ENCODE measurements around the gene FNIP2. TPM values are rescaled to one million over a fixed set of nuclear protein-coding genes. Genes with fewer than 3 reads are reported as not detected.
A peak's percentile ranks its signal among the peaks of the same experiment; 100 is the strongest.

Gene FNIP2
- total RNA-seq, 1 donor from 2014 or later, result 10.5 TPM

DNA sequence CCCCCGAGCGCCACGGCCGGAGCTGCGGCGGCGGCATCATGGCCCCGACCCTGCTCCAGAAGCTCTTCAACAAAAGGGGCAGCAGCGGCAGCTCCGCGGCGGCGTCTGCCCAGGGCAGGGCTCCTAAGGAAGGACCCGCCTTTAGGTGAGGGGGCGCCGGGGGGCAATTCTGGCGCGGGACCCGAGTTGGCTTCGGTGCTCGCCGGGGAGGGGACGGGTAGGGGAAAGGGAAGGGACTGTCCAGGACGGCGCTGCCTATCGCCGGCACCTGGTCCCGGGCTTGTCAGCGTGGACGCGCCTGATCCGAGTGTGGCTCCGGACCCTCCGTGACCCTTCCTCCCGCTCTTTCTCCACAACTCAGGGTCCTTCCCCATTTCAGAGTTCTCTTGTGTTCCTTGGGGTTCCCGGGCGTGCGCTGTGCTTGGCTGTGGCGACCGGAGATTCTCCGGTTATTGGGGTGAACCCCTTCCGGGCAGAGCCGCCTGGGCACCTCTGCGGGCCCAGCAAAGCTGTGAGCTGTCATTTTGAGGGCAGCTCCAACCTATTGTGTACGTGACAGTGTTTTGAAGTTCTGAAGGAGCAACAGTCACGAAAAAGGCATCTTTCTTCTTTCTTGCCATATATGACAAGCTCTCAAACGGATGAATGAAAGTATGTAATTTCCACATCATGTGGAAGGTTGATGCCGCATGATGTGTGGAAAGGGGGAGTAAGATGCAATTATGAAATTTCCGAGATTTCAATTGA is 522 bp downstream of the FNIP2 start:
- peak overlapping the region; percentile 100 for H3K4me3 Mint-ChIP-seq (ENCODE audit: low read depth)
- H3K4me1 Mint-ChIP-seq (ENCODE audit: low read depth), result peaks cover 43% of the 10 kb centered on the region
- DNase-seq (ENCODE audit: low spot score), result peak; percentile 40
- H3K27me3 Mint-ChIP-seq (ENCODE audit: low read depth), result peaks cover 8% of the 10 kb centered on the region
- H3K36me3 Mint-ChIP-seq (ENCODE audit: low read depth), result peaks cover 11% of the 10 kb centered on the region
- H3K9me3 Mint-ChIP-seq, result no peaks in the 10 kb centered on the region
- intact Hi-C loops (cut with micrococcal nuclease), result loop anchor here (1.0 to 2.0 kb wide), 4 partner anchors 39 to 97 kb away; partner anchors contain the start of genes ETFDH and PPID
- peak overlapping the region; percentile 96 for H3K27ac Mint-ChIP-seq

DNA sequence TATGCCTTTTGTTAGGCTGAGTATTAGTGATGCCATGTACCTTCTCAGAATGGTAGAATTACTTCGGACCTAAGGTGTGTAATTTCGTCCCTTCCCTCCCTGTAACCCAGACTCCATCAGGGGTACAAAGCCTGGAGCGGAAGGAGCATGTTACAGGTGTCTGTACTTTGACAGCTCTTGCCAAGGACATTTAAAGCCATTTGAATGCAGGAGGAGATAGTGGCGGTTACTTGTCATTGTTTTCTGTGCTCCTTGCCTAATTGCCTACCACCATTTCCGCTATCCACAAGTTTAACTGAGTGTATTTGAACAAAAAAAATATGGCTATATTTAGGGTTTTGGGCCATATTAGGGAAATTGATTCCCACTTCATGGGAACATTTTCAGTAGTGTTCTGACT is 1.8 kb downstream of the FNIP2 start:
- peaks cover 51% of the 10 kb centered on the region for H3K4me1 Mint-ChIP-seq (ENCODE audit: low read depth)
- intact Hi-C loops (cut with micrococcal nuclease), result loop anchor here (2.0 kb wide), 1 partner anchor 436 kb away; no protein-coding TSS in a partner anchor
- no peak for DNase-seq (ENCODE audit: low spot score)
- H3K36me3 Mint-ChIP-seq (ENCODE audit: low read depth), result peaks cover 16% of the 10 kb centered on the region
- peak overlapping the region; percentile 100 for H3K4me3 Mint-ChIP-seq (ENCODE audit: low read depth)
- peaks cover 6% of the 10 kb centered on the region for H3K27me3 Mint-ChIP-seq (ENCODE audit: low read depth)
- no peaks in the 10 kb centered on the region for H3K9me3 Mint-ChIP-seq
- H3K27ac Mint-ChIP-seq, result no peak overlapping the region

DNA sequence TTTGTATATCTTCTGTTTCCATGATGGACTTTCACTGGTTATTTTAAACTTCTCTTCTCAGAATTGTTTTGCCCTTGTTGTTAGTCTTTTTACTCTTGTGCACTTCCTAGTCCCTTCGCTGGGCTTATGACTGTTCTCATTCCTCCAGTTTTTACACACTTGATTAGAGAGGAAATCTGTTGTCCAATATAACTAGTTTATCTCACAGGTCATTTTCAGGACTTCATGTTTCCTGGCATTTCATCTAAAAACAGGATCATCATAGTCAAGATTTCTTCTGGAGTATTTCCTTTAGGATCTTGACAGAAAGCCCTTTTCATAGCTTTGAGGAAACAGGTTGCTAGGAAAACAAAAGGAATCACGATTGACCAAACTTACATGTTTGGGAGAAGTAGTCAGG is 3.0 kb downstream of the FNIP2 start:
- Mint-ChIP-seq H3K9me3 (no peaks in the 10 kb centered on the region), H3K27me3 (ENCODE audit: low read depth) (peaks cover 4% of the 10 kb centered on the region), H3K36me3 (ENCODE audit: low read depth) (peaks cover 16% of the 10 kb centered on the region), H3K4me3 (ENCODE audit: low read depth) (no peak overlapping the region), H3K4me1 (ENCODE audit: low read depth) (peaks cover 51% of the 10 kb centered on the region), H3K27ac (no peak overlapping the region)
- intact Hi-C loops (cut with micrococcal nuclease), result loop anchor here (2.0 kb wide), 1 partner anchor 435 kb away; no protein-coding TSS in a partner anchor
- no peak for DNase-seq (ENCODE audit: low spot score)

DNA sequence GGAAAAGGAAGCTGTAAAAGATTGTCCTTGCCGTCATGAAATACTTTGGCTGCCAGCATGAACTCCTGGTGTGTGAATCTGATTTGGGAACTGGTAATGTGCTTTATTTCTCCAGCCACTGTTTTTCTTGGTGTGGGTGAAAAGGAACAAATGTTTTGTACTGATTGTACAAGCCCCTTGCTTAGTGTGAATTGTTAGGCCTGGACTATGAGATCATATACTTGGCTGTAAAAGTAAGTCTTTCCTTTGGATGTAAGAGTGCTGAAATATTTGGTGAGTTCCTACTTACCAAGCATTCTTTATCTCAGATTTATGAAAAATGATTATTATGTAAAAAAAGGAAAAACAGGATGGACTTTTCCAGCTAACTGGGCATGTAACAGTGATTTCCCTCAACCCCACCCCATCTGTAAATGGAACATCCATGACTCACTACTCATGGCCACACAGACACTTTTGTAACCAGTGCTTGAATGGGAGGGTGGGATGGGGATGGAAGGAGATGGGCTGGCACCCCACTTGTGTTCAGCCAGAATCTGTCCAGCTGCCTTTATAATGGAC is 6.3 kb downstream of the FNIP2 start:
- H3K27me3 Mint-ChIP-seq (ENCODE audit: low read depth), result no peaks in the 10 kb centered on the region
- peaks cover 11% of the 10 kb centered on the region for H3K36me3 Mint-ChIP-seq (ENCODE audit: low read depth)
- H3K9me3 Mint-ChIP-seq, result no peaks in the 10 kb centered on the region
- no peak for DNase-seq (ENCODE audit: low spot score)
- H3K4me3 Mint-ChIP-seq (ENCODE audit: low read depth), result no peak overlapping the region
- no peak overlapping the region for H3K27ac Mint-ChIP-seq
- intact Hi-C loops (cut with micrococcal nuclease), result loop anchor here (2.0 kb wide), 1 partner anchor 76 kb away; no protein-coding TSS in a partner anchor
- H3K4me1 Mint-ChIP-seq (ENCODE audit: low read depth), result peaks cover 57% of the 10 kb centered on the region

DNA sequence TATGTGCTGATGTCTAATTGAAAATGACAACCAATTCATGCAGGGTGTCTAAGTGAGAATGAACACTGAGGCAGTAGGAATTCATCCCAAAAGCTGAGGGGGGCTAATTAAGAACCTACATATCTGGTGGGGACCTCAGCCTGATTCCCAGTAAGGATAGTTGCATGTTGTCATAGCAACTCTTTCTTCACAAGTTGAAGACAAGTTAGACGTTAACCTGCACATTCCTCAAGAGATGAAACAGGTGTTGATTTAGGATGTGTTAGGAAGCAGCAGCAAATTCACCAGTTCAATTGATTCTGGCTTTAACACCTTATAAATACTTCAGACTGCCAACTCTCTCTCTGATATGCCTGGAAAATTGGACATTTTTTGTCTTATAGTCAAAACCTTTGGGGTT is 7.3 kb downstream of the FNIP2 start:
- no peaks in the 10 kb centered on the region for H3K27me3 Mint-ChIP-seq (ENCODE audit: low read depth)
- H3K9me3 Mint-ChIP-seq, result no peaks in the 10 kb centered on the region
- H3K4me3 Mint-ChIP-seq (ENCODE audit: low read depth), result no peak overlapping the region
- intact Hi-C loops (cut with micrococcal nuclease), result no loop called here
- H3K4me1 Mint-ChIP-seq (ENCODE audit: low read depth), result peaks cover 49% of the 10 kb centered on the region
- H3K36me3 Mint-ChIP-seq (ENCODE audit: low read depth), result peaks cover 11% of the 10 kb centered on the region
- DNase-seq (ENCODE audit: low spot score), result no peak
- no peak overlapping the region for H3K27ac Mint-ChIP-seq

DNA sequence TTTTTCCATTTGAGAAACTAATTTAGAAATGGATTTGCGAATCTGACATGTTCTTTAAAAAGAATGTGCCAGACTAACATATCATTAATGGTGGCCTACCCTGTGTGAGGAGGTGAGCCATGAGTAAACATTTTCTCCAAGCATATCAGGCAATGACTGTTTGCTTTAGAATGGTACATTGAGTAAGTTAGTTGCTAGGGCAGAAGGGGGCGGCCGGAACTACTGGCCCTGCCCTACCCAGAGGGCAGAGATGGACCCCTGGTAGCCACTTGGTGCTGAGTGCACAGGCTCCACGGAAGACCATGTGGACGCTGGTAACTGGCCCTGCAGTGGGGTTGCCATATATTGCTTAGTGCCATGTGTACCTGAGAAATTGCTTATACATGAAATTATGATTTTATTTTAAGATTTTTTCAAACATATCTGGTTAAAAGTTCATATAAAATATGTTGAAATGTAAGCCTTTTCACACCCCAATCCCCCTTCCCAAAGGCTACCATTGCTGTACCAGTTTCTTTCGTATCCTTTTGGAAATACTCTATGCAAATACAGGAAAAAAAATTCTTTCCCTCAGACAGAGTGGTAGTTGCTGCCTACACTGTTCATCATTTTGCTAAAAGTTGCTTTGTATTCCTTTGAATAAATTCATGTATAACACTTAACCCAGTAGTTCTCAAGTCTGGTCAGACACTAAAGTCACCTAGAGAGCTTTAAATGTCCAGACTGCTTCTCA is 8.8 kb downstream of the FNIP2 start:
- H3K27ac Mint-ChIP-seq, result peak overlapping the region; percentile 64
- no peaks in the 10 kb centered on the region for H3K9me3 Mint-ChIP-seq
- peaks cover 8% of the 10 kb centered on the region for H3K36me3 Mint-ChIP-seq (ENCODE audit: low read depth)
- DNase-seq (ENCODE audit: low spot score), result no peak
- intact Hi-C loops (cut with micrococcal nuclease), result loop anchor here (2.0 kb wide), 1 partner anchor 27 kb away; no protein-coding TSS in a partner anchor
- H3K27me3 Mint-ChIP-seq (ENCODE audit: low read depth), result no peaks in the 10 kb centered on the region
- H3K4me1 Mint-ChIP-seq (ENCODE audit: low read depth), result peaks cover 44% of the 10 kb centered on the region
- peak overlapping the region; percentile 61 for H3K4me3 Mint-ChIP-seq (ENCODE audit: low read depth)

DNA sequence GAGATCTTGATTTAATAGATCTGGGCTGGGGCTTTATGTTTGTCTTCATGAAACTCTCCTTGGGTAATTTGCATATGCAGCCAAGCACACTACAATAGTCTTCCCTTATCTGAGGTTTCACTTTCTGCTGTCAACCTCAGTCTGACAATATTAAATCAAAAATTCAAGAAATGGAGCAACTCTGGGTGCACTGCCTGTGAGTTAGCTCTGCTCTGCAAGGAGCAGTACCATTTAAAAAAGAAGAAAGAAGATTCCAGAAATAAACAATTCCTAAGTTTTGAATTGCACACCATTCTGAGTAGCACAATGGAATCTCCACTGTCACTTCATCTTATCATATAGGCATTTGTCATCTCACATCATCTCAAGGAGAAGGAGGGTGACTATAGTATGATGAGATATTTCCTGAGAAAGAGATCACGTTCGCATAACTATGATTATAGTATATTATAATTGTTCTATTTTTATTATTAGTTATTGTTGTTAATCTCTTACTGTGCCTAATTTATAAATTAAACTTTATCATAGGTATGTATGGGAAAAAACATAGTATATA is 9.4 kb downstream of the FNIP2 start:
- H3K9me3 Mint-ChIP-seq, result no peaks in the 10 kb centered on the region
- DNase-seq (ENCODE audit: low spot score), result no peak
- intact Hi-C loops (cut with micrococcal nuclease), result loop anchor here (2.0 kb wide), 1 partner anchor 27 kb away; no protein-coding TSS in a partner anchor

DNA sequence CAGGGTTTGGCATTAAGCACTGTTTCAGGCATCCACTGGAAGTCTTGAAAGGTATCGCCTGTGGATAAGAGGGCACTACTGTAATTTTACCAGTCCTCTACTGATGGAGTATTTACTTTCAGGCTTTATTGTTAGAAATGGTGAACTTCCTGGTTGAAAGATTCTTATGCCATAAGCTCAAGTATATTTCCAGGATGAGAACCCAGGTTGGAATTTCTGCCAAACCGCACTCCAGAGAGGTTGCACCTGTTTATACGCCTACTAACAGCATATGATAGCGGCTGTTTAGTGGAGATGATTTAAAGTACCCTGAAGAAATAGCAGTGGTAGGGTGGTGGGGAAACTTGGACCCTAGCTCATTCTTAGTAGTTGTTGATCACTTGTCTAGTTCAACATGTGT is 9.9 kb downstream of the FNIP2 start:
- intact Hi-C loops (cut with micrococcal nuclease), result loop anchor here (2.0 kb wide), 1 partner anchor 26 kb away; no protein-coding TSS in a partner anchor
- Mint-ChIP-seq H3K36me3 (ENCODE audit: low read depth) (peaks cover 5% of the 10 kb centered on the region), H3K27ac (no peak overlapping the region), H3K27me3 (ENCODE audit: low read depth) (no peaks in the 10 kb centered on the region), H3K9me3 (no peaks in the 10 kb centered on the region), H3K4me3 (ENCODE audit: low read depth) (no peak overlapping the region), H3K4me1 (ENCODE audit: low read depth) (peaks cover 50% of the 10 kb centered on the region)
- DNase-seq (ENCODE audit: low spot score), result no peak

More for the DNA sequence above, 9.4 kb downstream of the FNIP2 start:
- Mint-ChIP-seq H3K4me3 (ENCODE audit: low read depth) (peak overlapping the region; percentile 61), H3K27me3 (ENCODE audit: low read depth) (no peaks in the 10 kb centered on the region), H3K27ac (peak overlapping the region; percentile 64), H3K36me3 (ENCODE audit: low read depth) (peaks cover 5% of the 10 kb centered on the region), H3K4me1 (ENCODE audit: low read depth) (peaks cover 47% of the 10 kb centered on the region)

DNA sequence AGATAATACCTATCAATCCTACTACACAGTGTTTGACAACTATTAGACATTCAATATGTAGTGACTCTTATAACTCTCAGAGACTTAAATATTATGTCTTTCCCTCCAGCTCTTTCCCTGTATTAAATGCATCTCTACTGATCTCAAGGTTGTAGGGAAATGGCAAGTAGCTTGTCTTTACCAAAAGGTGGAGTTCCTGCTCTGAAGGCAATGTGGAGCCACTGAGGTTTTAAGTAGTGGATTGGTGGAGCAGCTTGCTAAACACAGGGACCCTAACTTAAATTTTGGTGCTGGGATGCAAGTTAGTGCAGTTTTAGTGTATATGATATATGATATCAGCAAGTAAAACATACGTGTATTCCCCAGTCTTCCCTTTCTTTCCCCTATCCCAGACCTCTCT is 13.1 kb downstream of the FNIP2 start:
- H3K27me3 Mint-ChIP-seq (ENCODE audit: low read depth), result no peaks in the 10 kb centered on the region
- no peak overlapping the region for H3K4me3 Mint-ChIP-seq (ENCODE audit: low read depth)
- H3K36me3 Mint-ChIP-seq (ENCODE audit: low read depth), result no peaks in the 10 kb centered on the region
- no peak overlapping the region for H3K27ac Mint-ChIP-seq
- DNase-seq (ENCODE audit: low spot score), result no peak
- H3K9me3 Mint-ChIP-seq, result no peaks in the 10 kb centered on the region
- intact Hi-C loops (cut with micrococcal nuclease), result no loop called here
- H3K4me1 Mint-ChIP-seq (ENCODE audit: low read depth), result peaks cover 51% of the 10 kb centered on the region

DNA sequence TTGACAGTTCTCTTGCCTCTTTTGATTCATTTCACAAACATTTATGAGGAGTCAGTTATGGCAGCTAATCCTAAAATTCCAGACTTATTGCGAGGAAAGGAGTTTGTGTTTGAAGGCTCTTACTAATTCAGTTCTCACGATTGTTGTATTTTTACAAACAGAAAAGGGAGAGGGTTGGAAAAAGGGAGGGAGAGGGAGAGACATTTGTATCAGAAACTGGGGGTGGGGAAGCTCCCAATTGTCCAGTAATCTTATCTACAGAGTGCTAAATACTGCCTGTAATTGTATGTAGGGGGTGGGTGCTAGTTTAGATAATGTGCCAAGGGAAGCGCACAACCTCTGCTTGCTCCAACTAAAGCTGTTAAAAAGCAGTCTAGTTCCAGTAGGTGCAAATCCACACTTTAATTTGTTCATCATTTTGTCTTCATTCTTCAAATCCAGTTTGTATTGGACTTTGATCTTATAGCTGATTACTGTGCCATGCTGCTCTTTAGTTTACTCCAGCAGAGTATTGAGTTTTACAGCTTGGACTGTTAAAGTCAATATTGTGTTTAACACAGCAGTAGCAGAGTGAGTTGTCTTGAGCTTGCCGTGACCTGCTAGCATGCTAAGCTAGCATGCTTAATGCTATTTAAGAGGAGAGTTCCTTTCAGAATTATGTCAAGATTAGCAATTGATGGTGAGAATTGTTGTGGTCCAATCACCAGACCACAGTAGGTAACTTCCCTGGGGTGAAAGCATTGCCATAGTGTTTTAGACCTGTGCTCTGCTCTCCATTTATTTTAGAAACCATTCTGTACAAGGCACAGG is 13.9 kb downstream of the FNIP2 start:
- no peak for DNase-seq (ENCODE audit: low spot score)
- intact Hi-C loops (cut with micrococcal nuclease), result no loop called here
- H3K4me1 Mint-ChIP-seq (ENCODE audit: low read depth), result peaks cover 45% of the 10 kb centered on the region
- H3K36me3 Mint-ChIP-seq (ENCODE audit: low read depth), result no peaks in the 10 kb centered on the region
- no peaks in the 10 kb centered on the region for H3K27me3 Mint-ChIP-seq (ENCODE audit: low read depth)
- H3K27ac Mint-ChIP-seq, result no peak overlapping the region
- no peak overlapping the region for H3K4me3 Mint-ChIP-seq (ENCODE audit: low read depth)
- no peaks in the 10 kb centered on the region for H3K9me3 Mint-ChIP-seq

DNA sequence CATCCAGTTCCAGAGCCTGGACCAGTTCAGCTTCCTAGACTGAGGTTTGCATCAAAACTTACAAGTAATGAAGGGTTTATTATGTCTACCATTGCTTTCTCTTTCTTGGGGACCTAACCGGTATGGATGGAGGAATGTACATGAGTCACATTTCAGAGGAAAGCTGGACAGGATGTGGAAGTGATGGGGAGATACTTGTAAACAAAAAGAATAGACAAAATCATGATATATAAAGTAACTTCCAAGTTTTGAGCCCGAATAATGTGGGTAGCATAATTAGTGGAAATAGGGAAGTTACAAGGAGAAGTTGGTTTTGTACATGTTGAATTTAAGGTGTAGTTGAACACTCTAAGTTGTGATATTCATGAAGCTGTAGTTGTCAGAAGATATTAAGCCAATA is 15.0 kb downstream of the FNIP2 start:
- intact Hi-C loops (cut with micrococcal nuclease), result no loop called here

DNA sequence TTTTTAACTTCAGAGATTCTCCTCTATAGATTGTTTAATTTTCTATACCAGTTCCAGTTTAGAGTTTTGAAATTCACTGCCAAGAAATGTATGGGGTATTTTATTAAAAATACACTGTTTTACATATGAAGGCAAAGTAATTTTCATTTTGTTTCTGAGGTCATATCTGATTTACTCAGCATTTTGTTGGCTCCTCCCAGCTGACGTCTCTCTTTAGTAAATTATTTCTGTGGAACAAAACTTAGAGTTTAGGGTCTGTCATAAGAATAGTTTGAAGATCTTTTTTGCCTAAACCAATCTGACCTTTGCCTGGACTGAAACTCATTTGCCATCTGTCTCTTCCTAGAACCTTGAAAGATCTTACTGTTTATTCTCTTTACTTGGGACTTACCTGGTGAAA is 16.9 kb downstream of the FNIP2 start:
- Mint-ChIP-seq H3K4me3 (ENCODE audit: low read depth) (no peak overlapping the region), H3K27me3 (ENCODE audit: low read depth) (no peaks in the 10 kb centered on the region)

More for the DNA sequence above, 15.0 kb downstream of the FNIP2 start:
- Mint-ChIP-seq H3K9me3 (no peaks in the 10 kb centered on the region), H3K4me1 (ENCODE audit: low read depth) (peaks cover 37% of the 10 kb centered on the region), H3K27me3 (ENCODE audit: low read depth) (no peaks in the 10 kb centered on the region), H3K27ac (no peak overlapping the region), H3K36me3 (ENCODE audit: low read depth) (no peaks in the 10 kb centered on the region), H3K4me3 (ENCODE audit: low read depth) (no peak overlapping the region)
- DNase-seq (ENCODE audit: low spot score), result no peak

More for the DNA sequence above, 16.9 kb downstream of the FNIP2 start:
- H3K36me3 Mint-ChIP-seq (ENCODE audit: low read depth), result no peaks in the 10 kb centered on the region
- peaks cover 30% of the 10 kb centered on the region for H3K4me1 Mint-ChIP-seq (ENCODE audit: low read depth)
- intact Hi-C loops (cut with micrococcal nuclease), result no loop called here
- DNase-seq (ENCODE audit: low spot score), result no peak
- H3K27ac Mint-ChIP-seq, result no peak overlapping the region
- no peaks in the 10 kb centered on the region for H3K9me3 Mint-ChIP-seq

Measured in activated T-helper 2 cell treated with anti-CD3 and anti-CD28 coated beads, Interferon-gamma antibody, Interleukin-2, Interleukin-4, amounts not matched to agents 10 μg/mL and 5 μg/mL and 100 μg/mL, durations not matched to agents 14 hours and 24 hours and 36 hours (primary cell).